NCI-H2196 (cell line): ENCODE data around the gene PES1.
"Not testable (repeated sequence)": the region's sequence is repeated elsewhere in the genome, so short reads cannot be mapped to it uniquely, and the experiment has no call there.

Source experiments
- DNase-seq: peaks from one replicate; lab custom pipeline; 2025; ENCODE audit not compliant: unreplicated experiment; lab: John Stamatoyannopoulos, UW

The PES1 gene

DNA sequence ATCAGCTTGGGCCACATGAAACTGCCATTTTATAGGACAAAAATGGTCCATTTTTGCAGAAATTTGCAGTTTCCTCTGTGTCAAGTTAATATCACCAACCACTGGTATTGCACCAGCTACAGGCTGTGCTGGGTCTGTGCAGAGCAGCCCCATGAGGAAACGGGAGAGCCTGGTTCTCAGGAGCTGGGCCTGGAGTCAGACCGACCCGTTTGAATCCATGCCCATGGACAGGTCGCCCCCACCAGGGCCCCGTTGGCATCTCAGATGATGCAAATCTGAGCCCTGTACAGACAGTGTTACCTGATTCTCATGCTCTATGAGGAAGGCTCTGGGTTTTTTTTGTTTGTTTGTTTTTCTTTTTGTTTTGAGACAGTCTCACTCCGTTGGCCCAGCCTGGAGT lies 35.3 kb downstream of the PES1 start:
- DNase-seq = no peak

DNA sequence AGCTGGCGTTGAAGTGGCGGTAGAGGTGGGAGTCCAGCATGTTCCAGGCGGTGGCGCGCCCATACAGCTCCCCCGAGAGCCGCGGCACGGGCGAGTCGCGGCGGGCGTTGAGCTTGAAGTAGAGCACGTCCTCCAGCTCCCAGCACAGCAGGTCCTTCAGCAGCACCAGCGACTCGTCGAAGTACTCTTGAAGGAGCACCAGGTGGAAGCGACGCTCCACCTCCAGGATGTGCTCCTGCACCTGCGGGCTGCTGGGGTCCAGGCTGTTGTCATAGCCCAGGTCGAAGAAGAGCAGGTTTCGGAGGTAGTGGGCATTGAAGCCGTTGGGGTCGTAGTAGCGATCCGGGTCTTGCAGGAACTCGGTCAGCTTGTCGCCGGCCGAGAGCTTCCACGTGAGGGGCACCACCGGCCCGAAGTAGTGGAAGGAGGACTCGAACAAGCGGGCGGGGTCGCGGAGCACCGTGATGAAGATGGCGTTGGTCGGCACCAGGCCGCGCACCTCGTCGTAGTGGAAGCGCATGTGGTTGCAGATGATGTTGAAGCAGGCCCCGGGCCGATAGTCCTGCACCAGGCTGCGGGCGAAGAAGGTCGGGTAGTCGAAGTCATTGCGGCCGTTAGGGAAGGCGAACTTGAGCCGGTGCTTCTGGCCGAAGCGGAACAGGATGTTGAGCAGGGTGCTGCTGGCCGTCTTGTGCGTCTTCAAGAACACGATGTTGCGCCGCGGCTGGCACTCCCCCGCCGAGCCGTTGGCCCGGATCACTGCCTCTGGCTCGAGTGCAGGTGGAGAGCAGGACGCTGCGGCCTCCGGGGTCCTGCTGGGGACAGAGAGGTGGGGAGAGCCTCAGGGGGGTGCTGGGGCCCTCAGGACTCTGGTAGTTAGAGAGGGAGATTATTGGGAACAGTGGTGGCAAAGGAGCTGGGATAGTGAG lies 36.2 kb downstream of the PES1 start:
- no peak for DNase-seq

DNA sequence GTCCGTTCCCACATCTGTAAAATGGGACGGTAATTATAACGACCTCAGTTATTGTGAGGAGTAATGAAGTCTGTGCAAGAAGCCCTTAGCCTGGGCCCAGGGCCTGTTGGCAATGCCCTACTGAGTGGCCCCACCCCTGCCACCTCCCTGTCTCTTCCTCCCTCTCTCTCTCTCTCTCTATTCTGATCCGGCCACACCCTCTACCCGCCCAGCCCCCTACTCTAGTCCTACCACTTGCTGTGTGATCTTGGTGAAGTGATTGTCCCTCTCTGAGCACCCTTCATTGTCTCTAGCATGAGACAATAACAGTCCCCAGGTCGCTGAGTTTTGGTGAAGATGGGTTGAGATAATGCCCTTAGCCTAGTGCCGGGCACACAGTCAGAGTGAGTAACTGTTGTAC lies 37.7 kb downstream of the PES1 start:
- no peak for DNase-seq

DNA sequence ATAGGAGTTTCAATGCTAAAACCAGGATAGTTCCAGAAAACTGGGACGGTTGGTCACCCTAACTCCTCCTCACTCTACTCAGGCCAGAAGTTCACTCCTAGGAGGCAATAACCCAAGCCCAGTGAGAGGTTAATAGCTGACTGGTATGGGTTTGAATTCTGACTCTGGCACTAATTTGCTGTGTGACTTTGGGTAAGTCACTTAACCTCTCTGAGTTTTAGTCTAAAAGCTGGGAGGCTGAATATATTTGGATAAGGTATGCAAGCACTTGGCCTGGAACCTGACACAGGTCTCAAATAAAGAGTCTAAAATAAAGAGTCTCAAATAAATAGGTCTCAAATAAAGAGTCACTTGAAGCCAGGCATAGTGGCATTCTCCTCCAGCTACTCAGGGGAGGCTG lies 39.0 kb downstream of the PES1 start:
- no peak for DNase-seq

DNA sequence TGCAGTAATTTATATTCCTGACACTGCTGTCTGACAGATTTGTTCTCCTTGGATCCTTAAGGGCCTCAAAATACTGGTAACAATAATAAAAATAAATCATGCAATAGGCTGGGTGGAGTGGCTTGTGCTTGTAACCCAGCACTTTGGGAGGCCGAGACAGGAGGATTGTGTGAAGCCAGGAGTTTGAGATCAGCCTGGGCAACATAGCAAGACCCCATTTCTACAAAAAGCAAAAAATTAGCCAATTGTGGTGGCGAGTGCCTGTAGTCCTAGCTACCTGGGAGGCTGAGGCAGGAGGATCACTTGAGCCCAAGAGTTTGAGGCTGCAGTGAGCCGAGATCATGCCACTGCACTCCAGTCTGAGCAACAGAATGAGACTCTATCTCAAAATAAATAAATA lies 39.9 kb downstream of the PES1 start:
- not testable (repeated sequence) for DNase-seq

DNA sequence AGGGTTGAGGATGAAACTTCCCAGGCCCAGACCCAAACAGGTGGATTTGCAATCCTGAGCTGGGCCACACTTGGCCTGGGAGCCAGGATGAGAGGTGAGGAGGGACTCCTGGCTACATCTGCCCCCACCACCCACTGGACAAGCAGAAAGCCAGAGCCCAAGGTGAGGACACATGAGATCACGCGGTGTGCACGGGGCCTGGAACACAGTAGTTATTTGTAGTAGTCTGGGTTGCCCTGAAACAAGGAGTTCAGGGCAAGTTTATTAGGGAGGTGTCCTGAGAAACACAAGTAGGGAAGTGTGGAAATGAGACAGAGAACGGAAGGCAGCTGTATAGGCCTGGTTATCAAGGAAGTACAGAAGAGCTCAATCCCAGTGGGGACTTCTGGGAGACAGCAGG lies 44.5 kb downstream of the PES1 start:
- DNase-seq = no peak

DNA sequence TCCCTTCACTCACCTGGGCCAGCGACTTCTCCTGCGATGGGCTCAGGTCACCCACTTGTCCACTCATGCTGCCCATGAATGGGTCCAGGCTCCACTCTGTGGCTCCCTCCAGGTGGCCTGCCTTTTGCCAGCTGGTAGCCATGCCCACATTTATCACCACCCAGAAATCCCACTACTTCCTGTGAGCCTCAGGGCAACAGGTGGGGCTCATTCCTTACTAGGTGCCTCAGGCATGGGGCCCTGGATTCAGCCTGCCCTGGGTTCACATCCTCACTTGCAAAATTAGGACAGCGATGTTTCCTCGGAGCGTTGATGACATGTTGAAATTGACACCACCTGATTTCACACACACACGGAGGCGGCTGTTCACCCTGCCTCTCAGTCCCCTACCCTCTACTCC lies 45.1 kb downstream of the PES1 start, which contains the start of gene SEC14L6:
Gene SEC14L6, minus strand, starts transcription at position 126 of the 400 bp plus-strand sequence. Its CDS starts 59 bp downstream, at position 67.
- DNase-seq = no peak

DNA sequence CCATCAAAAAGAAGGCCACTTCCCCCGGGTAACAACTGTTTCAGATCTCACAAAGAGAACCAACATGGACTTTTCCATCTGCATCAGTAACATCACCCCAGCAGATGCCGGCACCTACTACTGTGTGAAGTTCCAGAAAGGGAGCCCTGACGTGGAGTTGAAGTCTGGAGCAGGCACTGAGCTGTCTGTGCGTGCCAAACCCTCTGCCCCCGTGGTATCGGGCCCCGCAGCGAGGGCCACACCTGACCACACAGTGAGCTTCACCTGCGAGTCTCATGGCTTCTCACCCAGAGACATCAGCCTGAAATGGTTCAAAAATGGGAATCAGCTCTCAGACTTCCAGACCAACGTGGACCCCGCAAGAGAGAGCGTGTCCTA lies 48.9 kb downstream of the PES1 start:
- DNase-seq = no peak

DNA sequence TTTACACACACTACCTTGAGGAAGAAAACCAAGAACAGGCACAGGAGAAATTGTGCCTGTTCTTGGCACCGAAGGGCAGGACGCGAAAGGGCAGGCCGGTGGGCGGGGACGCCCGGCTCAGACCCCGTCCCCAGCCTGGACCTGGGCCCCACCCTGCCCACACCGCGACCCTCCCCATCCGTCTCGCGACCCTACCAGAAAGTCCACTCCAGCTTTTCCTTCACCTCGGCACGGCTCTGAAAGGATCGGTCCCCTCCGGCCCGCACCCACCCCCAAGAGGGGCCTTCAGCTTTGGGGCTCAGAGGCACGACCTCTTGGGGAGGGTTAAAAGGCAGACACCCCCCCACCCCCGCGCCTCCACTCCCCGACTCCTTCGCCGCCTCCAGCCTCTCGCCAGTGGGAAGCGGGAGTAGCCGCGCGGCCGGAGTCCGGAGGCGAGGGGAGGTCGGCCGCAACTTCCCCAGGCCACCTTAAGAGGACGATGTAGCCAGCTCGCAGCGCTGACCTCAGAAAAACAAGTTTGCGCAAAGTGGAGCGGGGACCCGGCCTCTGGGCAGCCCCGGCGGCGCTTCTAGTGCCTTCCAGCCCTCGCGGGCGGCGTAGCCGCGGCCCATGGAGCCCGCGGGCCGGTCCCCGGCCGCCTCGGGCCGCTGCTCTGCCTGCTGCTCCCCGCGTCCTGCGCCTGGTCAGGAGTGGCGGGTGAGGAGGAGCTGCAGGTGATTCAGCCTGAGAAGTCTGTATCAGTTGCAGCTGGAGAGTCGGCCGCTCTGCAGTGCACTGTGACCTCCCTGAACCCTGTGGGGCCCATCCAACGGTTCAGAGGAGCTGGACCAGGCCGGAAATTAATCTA lies 49.5 kb downstream of the PES1 start:
- no peak for DNase-seq

DNA sequence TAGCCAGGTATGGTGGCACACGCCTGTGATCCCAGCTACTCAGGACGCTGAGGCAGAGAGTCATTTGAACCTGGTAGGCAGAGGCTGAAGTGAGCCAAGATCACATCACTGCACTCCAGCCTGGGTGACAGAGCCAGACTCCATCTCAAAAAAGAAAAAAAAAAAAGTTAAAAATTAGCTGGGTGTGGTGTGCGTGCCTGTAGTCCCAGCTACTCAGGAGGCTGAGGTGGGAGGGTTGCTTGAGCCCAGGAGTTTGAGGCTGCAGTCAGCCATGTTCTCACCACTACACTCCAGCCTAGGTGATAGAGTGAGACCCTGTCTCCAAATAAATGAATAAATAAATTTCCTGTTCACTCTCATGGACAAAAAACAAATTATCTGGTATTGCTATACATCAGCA lies 50.2 kb downstream of the PES1 start:
- DNase-seq = not testable (repeated sequence)

DNA sequence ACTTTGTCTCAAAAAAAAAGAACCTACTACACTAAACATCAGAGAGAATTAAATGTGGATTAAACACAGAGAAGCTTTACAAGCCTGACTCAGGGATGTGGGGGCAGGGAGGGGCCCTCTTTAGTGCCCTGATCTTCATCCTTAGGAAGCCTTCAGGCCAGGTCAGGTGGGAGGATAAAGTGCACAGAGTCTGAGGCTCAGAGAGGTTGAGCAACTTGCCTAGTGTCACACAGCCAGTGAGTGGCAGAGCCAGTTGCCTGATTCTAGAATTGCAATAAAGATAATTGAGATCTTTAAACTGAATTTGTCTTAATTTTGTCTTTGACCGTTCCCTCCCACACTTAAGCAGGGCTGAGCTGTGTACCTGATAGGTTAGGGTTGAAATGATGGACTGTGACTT lies 52.3 kb downstream of the PES1 start:
- DNase-seq = no peak

DNA sequence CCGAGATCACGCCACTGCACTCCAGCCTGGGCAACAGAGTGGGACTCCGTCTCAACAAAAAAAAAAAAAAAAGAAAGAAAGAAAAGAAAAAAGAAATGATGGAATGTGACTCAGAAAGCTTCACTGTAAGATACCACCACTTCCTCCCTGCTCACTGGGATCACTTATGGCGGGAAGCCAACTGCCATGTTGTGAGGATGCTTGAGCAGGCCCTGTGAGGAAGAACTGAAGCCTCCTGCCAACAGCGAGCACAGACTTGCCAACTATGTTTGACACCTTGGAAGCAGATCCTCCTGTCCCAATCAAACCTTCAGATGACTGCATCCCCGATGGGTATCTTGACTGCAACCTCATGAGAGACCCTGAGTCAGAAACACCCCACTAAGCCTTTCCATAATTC lies 53.4 kb downstream of the PES1 start:
- DNase-seq = no peak

DNA sequence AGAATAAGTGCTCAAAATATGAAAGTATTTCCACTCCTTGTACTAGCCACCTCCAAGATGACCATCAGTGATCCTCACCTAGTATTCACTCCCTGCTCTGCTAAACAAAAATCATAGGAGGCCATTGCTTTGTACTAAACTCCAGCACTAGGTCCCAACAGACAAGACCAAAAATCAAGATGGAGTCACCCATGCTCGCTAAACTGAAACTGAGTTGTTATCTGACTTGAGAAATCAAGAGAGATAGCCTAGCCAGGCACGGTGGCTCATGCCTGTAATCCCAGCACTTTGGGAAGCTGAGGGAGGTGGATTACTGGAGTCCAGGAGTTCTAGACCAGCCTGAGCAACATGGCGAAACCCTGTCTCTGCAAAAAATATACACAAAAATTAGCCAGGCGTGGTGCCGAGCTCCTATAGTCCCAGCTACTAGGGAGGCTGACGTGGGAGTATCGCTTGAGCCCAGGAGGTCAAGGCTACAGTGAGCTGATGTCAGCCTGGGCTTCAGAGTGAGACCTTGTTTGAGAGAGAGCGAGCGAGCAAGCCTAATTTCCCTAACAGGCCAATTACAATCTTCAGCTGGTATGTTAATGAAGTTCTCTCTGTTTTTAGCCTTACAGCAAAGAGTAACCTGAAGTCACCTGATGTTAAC lies 54.5 kb downstream of the PES1 start:
- no peak for DNase-seq

DNA sequence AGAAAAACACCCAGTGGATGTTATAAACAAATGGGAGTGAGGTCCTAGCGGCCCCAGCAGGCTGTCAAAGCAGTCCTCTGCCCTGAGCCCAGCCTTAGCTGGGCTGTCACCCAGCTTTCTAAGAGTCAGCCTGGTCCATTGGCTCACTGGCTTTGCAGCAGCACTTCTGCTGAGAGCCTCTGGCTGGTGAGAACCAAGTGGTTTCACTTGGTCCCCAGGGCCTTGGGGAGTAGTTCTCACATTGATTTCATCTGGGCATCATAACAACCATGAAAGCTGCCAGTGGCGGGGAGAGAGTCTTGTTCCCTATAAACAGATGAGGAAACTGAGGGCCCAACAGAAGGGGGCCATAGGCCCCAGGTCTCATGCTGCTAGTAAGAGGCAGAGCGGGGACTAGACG lies 56.5 kb downstream of the PES1 start:
- DNase-seq = no peak

DNA sequence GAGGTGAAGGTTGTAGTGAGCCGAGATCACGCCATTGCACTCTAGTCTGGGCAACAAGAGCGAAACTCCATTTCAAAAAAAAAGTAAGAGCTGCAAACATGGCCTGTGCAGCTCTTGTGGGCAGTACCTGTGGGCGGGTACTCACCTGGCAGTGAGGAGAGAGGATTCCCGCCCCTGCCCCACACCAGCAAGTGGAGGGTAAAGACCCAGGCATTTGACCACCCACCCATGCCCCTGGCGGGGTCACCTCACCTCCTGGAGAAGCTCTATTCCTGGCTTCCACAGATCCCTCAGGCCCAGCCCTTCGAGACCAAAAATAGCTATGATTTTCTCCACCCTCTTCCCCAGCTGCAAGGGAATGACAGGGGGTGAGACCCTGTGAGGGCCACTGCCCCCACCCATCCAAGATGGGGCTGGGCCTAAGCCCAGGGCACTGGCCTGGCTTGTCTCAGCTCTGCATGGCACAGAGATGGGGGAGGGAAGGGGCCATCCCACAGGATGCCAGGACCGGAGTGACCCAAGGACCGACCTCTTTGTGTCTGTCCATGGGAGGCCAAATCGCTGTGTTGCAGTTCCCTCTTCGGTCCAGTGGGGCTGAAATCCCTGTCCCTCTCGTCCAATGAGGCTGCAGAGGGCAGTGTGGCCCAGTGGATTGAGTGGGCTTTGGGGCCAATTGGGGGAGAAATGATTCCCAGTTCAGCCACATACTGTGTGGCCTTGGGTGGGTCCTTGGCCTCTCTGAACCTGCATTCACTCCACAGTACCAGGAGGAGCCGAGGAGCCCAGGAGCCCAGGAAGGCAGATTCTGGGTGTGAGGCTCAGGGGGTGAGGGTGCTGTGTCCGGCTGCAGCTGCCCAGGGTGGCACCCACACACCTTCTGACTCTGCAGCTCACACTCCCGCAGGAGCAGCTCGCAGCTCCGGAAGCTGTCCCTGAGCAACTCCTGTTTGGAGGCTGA lies 59.8 kb downstream of the PES1 start:
- no peak for DNase-seq

DNA sequence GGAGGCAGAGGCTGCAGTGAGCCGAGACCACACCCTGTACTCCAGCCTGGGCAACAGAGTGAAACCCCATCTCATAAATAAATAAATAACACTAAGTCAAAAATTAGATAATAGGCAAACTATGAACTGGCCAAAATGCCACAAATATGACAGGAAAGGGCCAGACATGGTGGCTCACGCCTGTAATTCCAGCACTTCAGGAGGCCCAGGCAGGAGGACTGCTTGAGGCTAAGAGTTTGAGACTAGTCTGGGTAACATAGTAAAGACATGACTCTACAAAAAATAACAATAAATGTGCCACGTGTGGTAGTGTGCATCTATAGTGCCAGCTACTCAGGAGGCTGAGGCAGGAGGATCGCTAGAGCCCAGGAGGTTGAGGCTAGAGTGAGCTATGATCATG lies 65.1 kb downstream of the PES1 start:
- no peak for DNase-seq
